ENCODE measurements around the gene PLA2G5. TPM values are rescaled to one million over a fixed set of nuclear protein-coding genes. Genes with fewer than 3 reads are reported as not detected.

PLA2G5 gene
- total and polyA plus RNA-seq, 2 of the 13 experiments (the other 11 are each of a cell fraction or from before 2014, with no cell fraction given): not detected

DNA sequence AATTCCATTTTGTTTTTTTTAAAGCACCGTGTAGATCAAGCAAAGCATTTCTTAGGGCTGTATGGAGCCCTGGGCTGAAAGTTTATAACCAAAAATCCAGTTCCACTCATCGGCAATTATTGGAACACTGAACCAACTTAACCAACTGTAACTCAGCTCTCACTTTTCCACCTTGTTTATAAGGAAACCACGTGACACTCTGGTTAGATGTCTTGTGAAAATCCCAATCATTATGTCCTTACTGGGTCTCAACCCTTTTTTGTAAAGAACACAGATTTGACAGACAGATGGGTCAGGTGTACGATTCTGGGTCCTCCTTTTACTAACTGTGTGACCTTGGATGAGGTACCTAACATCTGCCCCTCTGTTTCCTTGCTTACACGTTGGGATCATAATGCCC, 6.2 kb downstream of the PLA2G5 start:
- no peaks in the 10 kb centered on the region for H3K36me3 ChIP-seq (replicated peaks in 1 of 2; ENCODE audit: control insufficient read depth in 1 of 2, insufficient read depth in 2 of 2, low read length in 2 of 2)
- H3K4me2 ChIP-seq (ENCODE audit: low read depth, low read length): no peak overlapping the region
- no peak overlapping the region for H3K9ac ChIP-seq (ENCODE audit: insufficient read depth, low read depth, low read length)
- BruUV-seq (replicated peaks): no TSS peak
- no peak overlapping the region for H2AFZ ChIP-seq (ENCODE audit: low read length)
- no peaks in the 10 kb centered on the region for H3K9me3 ChIP-seq (ENCODE audit: low read length)
- H3K27ac ChIP-seq (ENCODE audit: extremely low read length, insufficient read depth, low read length): no peak overlapping the region
- CTCF ChIA-PET (ENCODE audit: low intra/inter-chr PET ratio, low total read pairs): no interaction called here
- no peaks in the 10 kb centered on the region for H3K79me2 ChIP-seq (ENCODE audit: insufficient read depth, low read length)
- TF ChIP-seq, protein P1, sequence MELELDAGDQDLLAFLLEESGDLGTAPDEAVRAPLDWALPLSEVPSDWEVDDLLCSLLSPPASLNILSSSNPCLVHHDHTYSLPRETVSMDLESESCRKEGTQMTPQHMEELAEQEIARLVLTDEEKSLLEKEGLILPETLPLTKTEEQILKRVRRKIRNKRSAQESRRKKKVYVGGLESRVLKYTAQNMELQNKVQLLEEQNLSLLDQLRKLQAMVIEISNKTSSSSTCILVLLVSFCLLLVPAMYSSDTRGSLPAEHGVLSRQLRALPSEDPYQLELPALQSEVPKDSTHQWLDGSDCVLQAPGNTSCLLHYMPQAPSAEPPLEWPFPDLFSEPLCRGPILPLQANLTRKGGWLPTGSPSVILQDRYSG (CRISPR knock-in tag; IDR thresholded peaks at IDR 0.05): no peak
- peak; percentile 43; the same call in 1 of the 2 replicates for TF ChIP-seq RAD51 (IDR thresholded peaks at IDR 0.05; ENCODE audit: borderline replicate concordance)
- no peaks in the 10 kb centered on the region for H4K20me1 ChIP-seq (ENCODE audit: insufficient read depth, low read length)
- intact Hi-C loops (cut with micrococcal nuclease; ENCODE audit: unreplicated experiment) (no loop called here), in situ Hi-C loops (cut with HindIII; ENCODE audit: extremely low pct_ligation_motif_present, low pct_unique_long_range_greater_than_20kb) (no loop called here)
- FAIRE-seq: no peak
- no peak for DNase-seq (ENCODE audit: low spot score)
- ATAC-seq: no peak
- 19% methylated on average over 5 of the region's 5 CpGs for WGBS (ENCODE audit: low lambda C conversion rate)
- H3K4me1 ChIP-seq (ENCODE audit: insufficient read depth, low read length): peaks cover 11% of the 10 kb centered on the region; the same call in 1 of the 2 replicates
- POLR2A ChIA-PET: no interaction called here
- peaks cover 2 to 28% of the 10 kb centered on the region in 2 experiments; a peak in 4 of 5 replicates for H3K27me3 ChIP-seq (ENCODE audit: control insufficient read depth in 1 of 2, insufficient read depth in 2 of 2, low read length in 2 of 2)
- H3K4me3 ChIP-seq (replicated peaks in 1 of 3; ENCODE audit: insufficient read depth in 1 of 3, low read depth in 2 of 3, low read length in 3 of 3): no peak overlapping the region

DNA sequence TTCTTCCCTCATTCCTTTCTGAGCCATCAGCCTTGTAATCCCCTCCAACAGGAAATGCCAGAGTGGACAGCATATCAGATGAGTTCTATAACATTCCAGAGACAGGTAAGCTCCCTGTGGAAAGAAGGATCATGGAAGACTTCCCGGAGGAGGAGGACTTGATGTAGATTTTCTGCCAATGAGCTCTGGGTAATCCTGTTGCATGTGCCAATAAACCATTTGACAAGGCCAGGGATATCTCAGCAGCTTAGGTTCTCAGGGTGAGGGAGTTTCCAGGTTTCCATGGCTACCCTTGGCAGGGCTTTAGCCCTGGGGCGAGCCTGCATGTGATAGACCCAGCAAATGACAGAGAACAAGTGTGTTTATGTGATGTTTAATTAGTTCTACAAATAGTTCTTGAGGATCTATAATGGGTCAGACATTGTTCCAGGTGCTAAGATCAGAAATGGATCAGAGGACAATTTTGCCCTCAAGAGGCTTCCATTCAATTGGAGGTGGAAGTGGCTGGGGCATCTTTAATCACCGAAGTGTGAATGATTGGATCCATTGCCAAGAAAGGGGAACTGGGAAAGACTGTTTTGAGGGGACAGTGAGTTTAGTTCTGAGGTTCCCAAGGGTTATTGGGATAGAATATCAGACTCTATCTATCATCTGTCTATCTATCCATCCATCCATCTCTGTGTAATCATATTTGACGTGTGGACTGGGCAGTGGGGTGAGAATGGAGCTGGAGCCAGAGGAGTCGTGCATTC, 6.9 kb downstream of the PLA2G5 start:
- Histone ChIP-seq H3K4me1 (ENCODE audit: insufficient read depth, low read length) (peaks cover 13% of the 10 kb centered on the region; the same call in 1 of the 2 replicates), H3K27ac (ENCODE audit: extremely low read length, insufficient read depth, low read length) (no peak overlapping the region), H2AFZ (ENCODE audit: low read length) (no peak overlapping the region), H3K4me3 (replicated peaks in 1 of 3; ENCODE audit: insufficient read depth in 1 of 3, low read depth in 2 of 3, low read length in 3 of 3) (no peak overlapping the region), H3K9me3 (ENCODE audit: low read length) (no peaks in the 10 kb centered on the region), H3K4me2 (ENCODE audit: low read depth, low read length) (no peak overlapping the region), H4K20me1 (ENCODE audit: insufficient read depth, low read length) (no peaks in the 10 kb centered on the region), H3K9ac (ENCODE audit: insufficient read depth, low read depth, low read length) (no peak overlapping the region), H3K79me2 (ENCODE audit: insufficient read depth, low read length) (no peaks in the 10 kb centered on the region), H3K27me3 (ENCODE audit: control insufficient read depth in 1 of 2, insufficient read depth in 2 of 2, low read length in 2 of 2) (peaks cover 2 to 28% of the 10 kb centered on the region in 2 experiments; a peak in 4 of 5 replicates), H3K36me3 (replicated peaks in 1 of 2; ENCODE audit: control insufficient read depth in 1 of 2, insufficient read depth in 2 of 2, low read length in 2 of 2) (no peaks in the 10 kb centered on the region)
- in situ Hi-C loops (cut with HindIII; ENCODE audit: extremely low pct_ligation_motif_present, low pct_unique_long_range_greater_than_20kb): no loop called here
- no peak for FAIRE-seq
- POLR2A ChIA-PET: no interaction called here
- no peak for ATAC-seq
- CTCF ChIA-PET (ENCODE audit: low intra/inter-chr PET ratio, low total read pairs): no interaction called here
- WGBS (ENCODE audit: low lambda C conversion rate): 59% methylated on average over 5 of the region's 5 CpGs
- intact Hi-C loops (cut with micrococcal nuclease; ENCODE audit: unreplicated experiment): no loop called here
- no TSS peak for BruUV-seq (replicated peaks)
- DNase-seq (ENCODE audit: low spot score): no peak
- TF ChIP-seq SIN3B (IDR thresholded peaks at IDR 0.05; ENCODE audit: low read length) (no peak), ZC3H4 (CRISPR knock-in tag; IDR thresholded peaks at IDR 0.05; ENCODE audit: borderline replicate concordance) (no peak), ZNF781 (CRISPR knock-in tag; IDR thresholded peaks at IDR 0.05; ENCODE audit: borderline replicate concordance, not compliant biosample characterization) (no peak), ZNF749 (CRISPR knock-in tag; IDR thresholded peaks at IDR 0.05; ENCODE audit: borderline replicate concordance) (no peak), ZNF225 (CRISPR knock-in tag; IDR thresholded peaks at IDR 0.05) (no peak), ZNF772 (CRISPR knock-in tag; IDR thresholded peaks at IDR 0.05) (no peak), ZNF607 (CRISPR knock-in tag; IDR thresholded peaks at IDR 0.05; ENCODE audit: borderline replicate concordance) (no peak), ZNF792 (CRISPR knock-in tag; IDR thresholded peaks at IDR 0.05) (no peak), SOX13 (IDR thresholded peaks at IDR 0.05) (no peak), SOX13 (CRISPR knock-in tag; conservative IDR thresholded peaks at IDR 0.05 in 1 of 2, IDR thresholded peaks at IDR 0.05 in 1 of 2) (no peak), E2F2 (CRISPR knock-in tag; IDR thresholded peaks at IDR 0.05; ENCODE audit: borderline replicate concordance) (no peak), KMT2B (CRISPR knock-in tag; IDR thresholded peaks at IDR 0.05) (no peak), ZNF672 (CRISPR knock-in tag; IDR thresholded peaks at IDR 0.05) (no peak), MBNL3 (CRISPR knock-in tag; conservative IDR thresholded peaks at IDR 0.05) (no peak), ISX (CRISPR knock-in tag; conservative IDR thresholded peaks at IDR 0.05) (no peak), SCMH1 (CRISPR knock-in tag; IDR thresholded peaks at IDR 0.05; ENCODE audit: borderline replicate concordance) (no peak)
